Stomach (tissue), 4 donors: ENCODE data around the gene SCAMP2.

ENCODE experiments used
- CTCF ChIP-seq, 7 experiments: fragments of 450-650 bp in 4 of 7; fragments of 200-600 bp in 3 of 7; sonication (generic) in 3 of 7; IDR thresholded peaks; one replicate each; pipeline ENCODE4 v1.5.1; 2016 to 2019; ENCODE audit warnings: antibody characterized with exemption in 7 of 7, control low read depth in 2 of 7, mild to moderate bottlenecking in 1 of 7
- EP300 ChIP-seq: sonication (generic); formaldehyde crosslinking; IDR thresholded peaks from one replicate; pipeline ENCODE4 v1.6.1; 2017; ENCODE audit warnings: antibody characterized with exemption
- POLR2A ChIP-seq, 4 donors: fragments of 450-650 bp; IDR thresholded peaks; one replicate each; pipeline ENCODE4 v1.6.1; 2016; ENCODE audit warnings: antibody characterized with exemption in 4 of 4, control low read depth in 2 of 4, mild to moderate bottlenecking in 1 of 4, moderate library complexity in 1 of 4
- POLR2AphosphoS5 ChIP-seq, 3 donors: sonication (generic); formaldehyde crosslinking; IDR thresholded peaks; one replicate each; pipeline ENCODE4 v1.6.1; 2016; ENCODE audit warnings: antibody characterized with exemption in 3 of 3

DNA sequence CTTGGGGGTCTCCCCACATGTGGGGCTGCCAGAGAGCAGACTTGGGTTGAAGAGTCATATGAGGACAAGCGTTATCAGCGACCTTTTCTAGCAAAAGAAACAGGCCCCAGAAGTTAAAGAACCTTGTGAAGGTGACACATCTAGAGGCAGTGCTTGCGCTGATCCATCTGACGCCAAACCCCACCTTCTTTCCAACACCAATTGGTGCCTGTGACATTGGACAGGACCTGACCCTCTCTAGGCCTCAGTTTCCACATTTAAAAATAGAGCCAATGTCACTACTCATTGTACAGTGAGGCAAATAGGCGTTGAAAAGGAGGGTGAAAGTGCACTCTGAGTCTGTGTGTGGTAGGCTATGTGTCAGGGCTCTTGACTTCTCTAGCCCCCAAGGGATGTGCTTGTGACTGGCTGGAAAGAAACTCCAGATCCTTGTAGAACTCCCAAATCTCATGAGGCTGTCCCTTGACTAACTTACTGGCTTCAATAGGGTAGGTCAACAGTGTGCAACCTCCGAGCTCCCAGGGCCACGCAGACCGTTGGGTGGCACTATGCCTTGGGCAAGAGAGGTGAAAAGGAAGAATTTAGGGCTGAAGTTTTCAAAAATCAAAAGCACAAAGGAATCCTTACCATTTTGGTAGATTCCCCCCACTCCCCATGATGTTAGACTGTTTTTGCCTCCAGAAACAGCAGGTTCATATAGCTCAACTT lies 34.2 kb upstream of the SCAMP2 start:
- TF ChIP-seq CTCF (IDR thresholded peaks at IDR 0.05) (no peak), POLR2A (IDR thresholded peaks at IDR 0.05) (no peak), POLR2AphosphoS5 (IDR thresholded peaks at IDR 0.05) (no peak), EP300 (no peak)
